A673 (cell line): Measurements from ENCODE around the gene LRRC9. TPM values are rescaled to one million over a fixed set of nuclear protein-coding genes. Genes with fewer than 3 reads are reported as not detected.

Experiments
- BruUV-seq: library from RNA; stranded (reverse); fragments of 400-500 nt; replicated peaks from 2 replicates; lab custom pipeline; 2021; lab: Mats Ljungman, UMichigan
- CTCF ChIA-PET: fragments of 300-600 bp; sonication (Branson Sonifier 250); formaldehyde crosslinking; loops from one replicate; lab custom pipeline; 2022; ENCODE audit warnings: antibody characterized with exemption; lab: Charles Lee
- POLR2A ChIA-PET: fragments of 300-600 bp; sonication (Branson Sonifier 250); formaldehyde crosslinking; loops from one replicate; lab custom pipeline; 2022; ENCODE audit warnings: antibody characterized with exemption; ENCODE audit not compliant: low non-redundant PET; lab: Charles Lee
- DNase-seq: peaks from one replicate; pipeline ENCODE4 v3.0.0-alpha.2; 2015; ENCODE audit warnings: low spot score
- H3K27ac ChIP-seq: fragments of 200-600 bp; sonication (generic); 2 replicates; pipeline ENCODE4 v1.5.1; 2016; ENCODE audit warnings: mixed run types, low read depth, mild to moderate bottlenecking, mixed read lengths, antibody characterized with exemption, low read length; ENCODE audit not compliant: poor library complexity, severe bottlenecking
- H3K27me3 ChIP-seq: fragments of 200-600 bp; sonication (generic); replicated peaks from 2 replicates; pipeline ENCODE4 v1.6.1; 2017; ENCODE audit warnings: mixed run types, low read depth, mild to moderate bottlenecking, mixed read lengths, antibody characterized with exemption, low read length; ENCODE audit not compliant: insufficient read depth, poor library complexity
- H3K36me3 ChIP-seq: fragments of 200-600 bp; sonication (generic); 2 replicates; pipeline ENCODE4 v1.6.1; 2016; ENCODE audit warnings: mixed run types, mild to moderate bottlenecking, mixed read lengths, antibody characterized with exemption, low read length; ENCODE audit not compliant: insufficient read depth, poor library complexity, severe bottlenecking
- H3K4me1 ChIP-seq: fragments of 200-600 bp; sonication (generic); 2 replicates; pipeline ENCODE4 v1.6.1; 2017; ENCODE audit warnings: mixed run types, mild to moderate bottlenecking, mixed read lengths, antibody characterized with exemption, low read length; ENCODE audit not compliant: insufficient read depth, poor library complexity, severe bottlenecking
- H3K4me3 ChIP-seq: fragments of 200-600 bp; sonication (generic); 2 replicates; pipeline ENCODE4 v1.5.1; 2016; ENCODE audit warnings: low read depth, mixed run types, mild to moderate bottlenecking, mixed read lengths, low read length; ENCODE audit not compliant: poor library complexity, severe bottlenecking
- H3K9me3 ChIP-seq: fragments of 200-600 bp; sonication (generic); 2 replicates; pipeline ENCODE4 v1.6.1; 2016; ENCODE audit warnings: mixed run types, low read depth, mild to moderate bottlenecking, mixed read lengths, antibody characterized with exemption, low read length; ENCODE audit not compliant: poor library complexity, severe bottlenecking
- EZH2 ChIP-seq: fragments of 200-600 bp; sonication (generic); IDR thresholded peaks from 2 replicates; pipeline ENCODE4 v1.6.1; 2017; ENCODE audit warnings: borderline replicate concordance, low read depth, mild to moderate bottlenecking, mixed read lengths, antibody characterized with exemption, low read length; ENCODE audit not compliant: poor library complexity, severe bottlenecking
- intact Hi-C: fragments of 100-400 bp; cut with micrococcal nuclease; formaldehyde crosslinking; loops from one replicate; pipeline ENCODE4 v1.10.0; 2022; ENCODE audit not compliant: unreplicated experiment
- total RNA-seq: library from RNA; stranded (reverse); gene quantifications from 2 replicates; pipeline ENCODE4 v1.2.3, GENCODE V29; 2021
- TF ChIP-seq, protein P1 (sequence below): fragments of 300-800, 200-600 bp; sonication (generic); conservative IDR thresholded peaks from 2 replicates; pipeline ENCODE4 v1.5.1; 2017; ENCODE audit warnings: low read depth, mild to moderate bottlenecking, antibody characterized with exemption, low read length, moderate library complexity, mixed read lengths

The LRRC9 gene
- total RNA-seq, 1 experiment from 2014 or later: not detected

DNA sequence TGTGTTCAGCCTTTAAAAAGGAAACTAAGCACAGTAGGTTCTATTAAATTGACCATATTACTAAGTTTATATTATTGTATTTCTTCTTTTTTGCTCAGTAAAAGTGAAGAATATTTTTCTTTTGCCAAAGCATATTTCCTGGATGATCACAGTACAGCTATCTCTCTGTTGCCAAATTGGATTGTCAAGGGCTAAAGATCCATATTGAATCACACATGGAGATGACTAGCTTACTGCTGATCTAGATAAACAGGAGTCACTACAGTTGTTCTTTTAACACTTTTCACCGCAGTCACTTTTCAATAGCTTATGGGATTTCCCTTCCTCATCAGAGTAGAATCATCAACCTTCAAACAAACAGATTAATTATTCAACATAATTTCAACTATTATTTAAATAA, 78.6 kb downstream of the LRRC9 start:
- no peaks in the 10 kb centered on the region for H3K36me3 ChIP-seq
- ChIA-PET CTCF (no interaction called here), POLR2A (no interaction called here)
- no peaks in the 10 kb centered on the region for H3K4me1 ChIP-seq
- H3K27ac ChIP-seq: no peak overlapping the region
- no peak for TF ChIP-seq EZH2
- TF ChIP-seq, protein P1, sequence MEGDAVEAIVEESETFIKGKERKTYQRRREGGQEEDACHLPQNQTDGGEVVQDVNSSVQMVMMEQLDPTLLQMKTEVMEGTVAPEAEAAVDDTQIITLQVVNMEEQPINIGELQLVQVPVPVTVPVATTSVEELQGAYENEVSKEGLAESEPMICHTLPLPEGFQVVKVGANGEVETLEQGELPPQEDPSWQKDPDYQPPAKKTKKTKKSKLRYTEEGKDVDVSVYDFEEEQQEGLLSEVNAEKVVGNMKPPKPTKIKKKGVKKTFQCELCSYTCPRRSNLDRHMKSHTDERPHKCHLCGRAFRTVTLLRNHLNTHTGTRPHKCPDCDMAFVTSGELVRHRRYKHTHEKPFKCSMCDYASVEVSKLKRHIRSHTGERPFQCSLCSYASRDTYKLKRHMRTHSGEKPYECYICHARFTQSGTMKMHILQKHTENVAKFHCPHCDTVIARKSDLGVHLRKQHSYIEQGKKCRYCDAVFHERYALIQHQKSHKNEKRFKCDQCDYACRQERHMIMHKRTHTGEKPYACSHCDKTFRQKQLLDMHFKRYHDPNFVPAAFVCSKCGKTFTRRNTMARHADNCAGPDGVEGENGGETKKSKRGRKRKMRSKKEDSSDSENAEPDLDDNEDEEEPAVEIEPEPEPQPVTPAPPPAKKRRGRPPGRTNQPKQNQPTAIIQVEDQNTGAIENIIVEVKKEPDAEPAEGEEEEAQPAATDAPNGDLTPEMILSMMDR: no peak
- no TSS peak for BruUV-seq
- DNase-seq: no peak
- no peak overlapping the region for H3K4me3 ChIP-seq
- no peaks in the 10 kb centered on the region for H3K27me3 ChIP-seq
- H3K9me3 ChIP-seq: no peaks in the 10 kb centered on the region
- intact Hi-C loops: no loop called here

- Histone ChIP-seq H3K27me3 (no peaks in the 10 kb centered on the region), H3K4me1 (no peaks in the 10 kb centered on the region), H3K9me3 (no peaks in the 10 kb centered on the region), H3K36me3 (no peaks in the 10 kb centered on the region), H3K4me3 (no peak overlapping the region), H3K27ac (no peak overlapping the region)
- TF ChIP-seq EZH2: no peak
- TF ChIP-seq, protein P1: no peak
- no TSS peak for BruUV-seq
- intact Hi-C loops: no loop called here
- DNase-seq: no peak
- POLR2A ChIA-PET: no interaction called here
- CTCF ChIA-PET: no interaction called here
These were observed 83.0 kb downstream of the LRRC9 start for GRCh38 chr14:60002819-60003492.

GRCh38 chr14:60003991-60004390, 84.0 kb downstream of the LRRC9 start:
- H3K4me3 ChIP-seq: no peak overlapping the region
- H3K27me3 ChIP-seq: no peaks in the 10 kb centered on the region
- TF ChIP-seq, protein P1: no peak
- no peak for TF ChIP-seq EZH2
- ChIA-PET POLR2A (no interaction called here), CTCF (no interaction called here)
- H3K9me3 ChIP-seq: no peaks in the 10 kb centered on the region
- no TSS peak for BruUV-seq
- intact Hi-C loops: no loop called here
- no peak overlapping the region for H3K27ac ChIP-seq
- no peak for DNase-seq
- H3K36me3 ChIP-seq: no peaks in the 10 kb centered on the region
- no peaks in the 10 kb centered on the region for H3K4me1 ChIP-seq
